Ascending aorta (tissue), 2 donors: ENCODE measurements around the gene ANKRD40. TPM values are rescaled to one million over a fixed set of nuclear protein-coding genes. Genes with fewer than 3 reads are reported as not detected.
A peak's percentile ranks its signal among the peaks of the same experiment; 100 is the strongest.
"Not testable (repeated sequence)": the region's sequence is repeated elsewhere in the genome, so short reads cannot be mapped to it uniquely, and the experiment has no call there.

Experiments
- DNase-seq, 2 donors: peaks; one replicate each; pipeline ENCODE4 v3.0.0-alpha.2; 2019; ENCODE audit warnings: low spot score in 2 of 2
- H3K27ac ChIP-seq, 2 donors: fragments of 200-600 bp; sonication (generic); one replicate each; pipeline ENCODE4 v1.5.1; 2016 to 2017; ENCODE audit warnings: mild to moderate bottlenecking in 1 of 2
- H3K27me3 ChIP-seq: fragments of 200-600 bp; sonication (generic); one replicate; pipeline ENCODE4 v1.5.1; 2017
- H3K36me3 ChIP-seq, 2 donors: fragments of 200-600 bp; sonication (generic); one replicate each; pipeline ENCODE4 v1.5.1; 2016
- H3K4me1 ChIP-seq, 2 donors: fragments of 200-600 bp; sonication (generic); one replicate each; pipeline ENCODE4 v1.5.1; 2016 to 2017; ENCODE audit warnings: mild to moderate bottlenecking in 1 of 2
- H3K4me3 ChIP-seq, 2 donors: fragments of 200-600 bp; sonication (generic); one replicate each; pipeline ENCODE4 v1.5.1; 2016 to 2017; ENCODE audit warnings: mild to moderate bottlenecking in 1 of 2
- H3K9me3 ChIP-seq, 2 donors: fragments of 200-600 bp; sonication (generic); one replicate each; pipeline ENCODE4 v1.5.1; 2016
- intact Hi-C: fragments of 100-400 bp; cut with DNase I; formaldehyde crosslinking; loops from one replicate; pipeline ENCODE4 v1.15.1; 2023
- total RNA-seq: library from RNA; depleted of rRNA; stranded (reverse); fragments of >200 nt; gene quantifications from one replicate; pipeline ENCODE4 v1.1.0, GENCODE V29; 2016
- TF ChIP-seq, protein P1 (sequence below), 3 experiments: fragments of 200-600 bp in 2 of 3; fragments of 450-650 bp in 1 of 3; sonication (generic) in 2 of 3; IDR thresholded peaks; one replicate each; pipeline ENCODE4 v1.5.1; 2016 to 2019; ENCODE audit warnings: antibody characterized with exemption in 3 of 3, mild to moderate bottlenecking in 1 of 3, moderate library complexity in 1 of 3

Gene ANKRD40
- total RNA-seq, 1 donor from 2014 or later = 35.4 TPM

- intact Hi-C loops = loop anchor here (1.0 kb wide), 1 partner anchor 12 kb away; the partner anchor contains the start of gene ANKRD40
- peak; percentile 81 to 96 for DNase-seq
- no peaks in the 10 kb centered on the region for H3K36me3 ChIP-seq
- H3K4me3 ChIP-seq = peak within 1 kb of the TSS; percentile 77 to 95
- H3K4me1 ChIP-seq = peaks cover 15 to 23% of the 10 kb centered on the region in 2 donors
- TF ChIP-seq, protein P1, sequence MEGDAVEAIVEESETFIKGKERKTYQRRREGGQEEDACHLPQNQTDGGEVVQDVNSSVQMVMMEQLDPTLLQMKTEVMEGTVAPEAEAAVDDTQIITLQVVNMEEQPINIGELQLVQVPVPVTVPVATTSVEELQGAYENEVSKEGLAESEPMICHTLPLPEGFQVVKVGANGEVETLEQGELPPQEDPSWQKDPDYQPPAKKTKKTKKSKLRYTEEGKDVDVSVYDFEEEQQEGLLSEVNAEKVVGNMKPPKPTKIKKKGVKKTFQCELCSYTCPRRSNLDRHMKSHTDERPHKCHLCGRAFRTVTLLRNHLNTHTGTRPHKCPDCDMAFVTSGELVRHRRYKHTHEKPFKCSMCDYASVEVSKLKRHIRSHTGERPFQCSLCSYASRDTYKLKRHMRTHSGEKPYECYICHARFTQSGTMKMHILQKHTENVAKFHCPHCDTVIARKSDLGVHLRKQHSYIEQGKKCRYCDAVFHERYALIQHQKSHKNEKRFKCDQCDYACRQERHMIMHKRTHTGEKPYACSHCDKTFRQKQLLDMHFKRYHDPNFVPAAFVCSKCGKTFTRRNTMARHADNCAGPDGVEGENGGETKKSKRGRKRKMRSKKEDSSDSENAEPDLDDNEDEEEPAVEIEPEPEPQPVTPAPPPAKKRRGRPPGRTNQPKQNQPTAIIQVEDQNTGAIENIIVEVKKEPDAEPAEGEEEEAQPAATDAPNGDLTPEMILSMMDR (IDR thresholded peaks at IDR 0.05) = no peak
- peak within 1 kb of the TSS; percentile 91 to 97 for H3K27ac ChIP-seq
- H3K27me3 ChIP-seq = no peaks in the 10 kb centered on the region
- no peaks in the 10 kb centered on the region for H3K9me3 ChIP-seq
Measured at GRCh38 chr17:50719144-50719923, 11.6 kb upstream of the ANKRD40 start, which contains the start of gene LUC7L3. Gene LUC7L3 (plus strand): TSS chr17:50719603. CDS start chr17:50719733, 130 bp downstream.

GRCh38 chr17:50715471-50715870 is 7.8 kb upstream of the ANKRD40 start:
- H3K4me3 ChIP-seq = no peak overlapping the region
- H3K4me1 ChIP-seq = peaks cover 0 to 3% of the 10 kb centered on the region in 2 donors
- H3K27me3 ChIP-seq = no peaks in the 10 kb centered on the region
- intact Hi-C loops = no loop called here
- TF ChIP-seq, protein P1 (IDR thresholded peaks at IDR 0.05) = no peak
- no peak for DNase-seq
- no peaks in the 10 kb centered on the region for H3K9me3 ChIP-seq
- H3K36me3 ChIP-seq = no peaks in the 10 kb centered on the region
- H3K27ac ChIP-seq = no peak overlapping the region

DNA sequence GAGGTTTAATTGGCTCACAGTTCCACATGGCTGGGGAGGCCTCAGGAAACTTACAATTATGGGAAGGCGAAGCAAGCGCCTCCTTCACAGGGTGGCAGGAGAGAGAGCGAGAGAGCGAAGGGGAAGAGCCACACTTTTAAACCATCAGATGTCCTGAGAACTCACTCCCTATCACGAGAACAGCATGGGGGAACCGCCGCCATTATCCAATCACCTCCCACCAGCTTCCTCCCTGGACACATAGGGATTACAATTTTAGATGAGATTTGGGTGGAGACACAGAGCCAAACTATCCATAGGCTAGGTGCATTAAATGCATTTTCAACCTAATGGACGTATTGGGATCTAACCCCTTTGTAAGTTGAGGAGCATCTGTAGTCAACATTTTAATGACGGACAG is 4.9 kb upstream of the ANKRD40 start:
- peaks cover 11 to 16% of the 10 kb centered on the region in 2 donors for H3K4me1 ChIP-seq
- H3K36me3 ChIP-seq = no peaks in the 10 kb centered on the region
- TF ChIP-seq, protein P1 (IDR thresholded peaks at IDR 0.05) = no peak
- no peaks in the 10 kb centered on the region for H3K9me3 ChIP-seq
- no peak overlapping the region for H3K27ac ChIP-seq
- DNase-seq = no peak
- intact Hi-C loops = no loop called here
- no peaks in the 10 kb centered on the region for H3K27me3 ChIP-seq
- H3K4me3 ChIP-seq = no peak overlapping the region

GRCh38 chr17:50710650-50711049 is 2.9 kb upstream of the ANKRD40 start:
- peak overlapping the region in 1 of 2 donors; percentile 91 for H3K27ac ChIP-seq

DNA sequence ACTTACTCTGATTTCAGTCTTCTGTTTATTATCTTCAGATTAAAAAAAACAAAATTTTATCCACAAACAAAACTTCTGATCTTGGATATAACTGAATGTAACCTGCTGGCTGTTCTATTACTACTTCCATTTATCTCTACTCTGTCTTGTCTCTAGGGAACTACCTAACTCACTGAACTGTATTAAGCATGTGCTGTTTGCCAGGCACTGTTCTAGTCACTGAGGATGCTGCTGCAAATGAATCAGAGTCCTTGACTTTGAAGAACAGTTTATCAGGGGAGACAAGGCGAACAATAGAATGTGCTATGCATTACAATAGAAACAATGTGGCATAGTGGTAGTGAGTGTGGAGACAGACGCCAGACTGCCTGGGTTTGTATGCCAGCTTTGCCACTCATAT is 2.3 kb upstream of the ANKRD40 start:
- no peaks in the 10 kb centered on the region for H3K36me3 ChIP-seq
- no peaks in the 10 kb centered on the region for H3K27me3 ChIP-seq
- intact Hi-C loops = no loop called here
- H3K4me3 ChIP-seq = no peak overlapping the region
- H3K9me3 ChIP-seq = no peaks in the 10 kb centered on the region
- no peak for DNase-seq
- peak overlapping the region; percentile 88 to 91 for H3K27ac ChIP-seq
- H3K4me1 ChIP-seq = peaks cover 11 to 28% of the 10 kb centered on the region in 2 donors
- TF ChIP-seq, protein P1 (IDR thresholded peaks at IDR 0.05) = no peak

More at GRCh38 chr17:50710650-50711049, 2.9 kb upstream of the ANKRD40 start:
- H3K36me3 ChIP-seq = no peaks in the 10 kb centered on the region
- intact Hi-C loops = no loop called here
- no peak for DNase-seq
- no peaks in the 10 kb centered on the region for H3K9me3 ChIP-seq
- H3K4me1 ChIP-seq = peaks cover 11 to 28% of the 10 kb centered on the region in 2 donors
- no peak overlapping the region for H3K4me3 ChIP-seq
- no peaks in the 10 kb centered on the region for H3K27me3 ChIP-seq
- TF ChIP-seq, protein P1 (IDR thresholded peaks at IDR 0.05) = no peak

DNA sequence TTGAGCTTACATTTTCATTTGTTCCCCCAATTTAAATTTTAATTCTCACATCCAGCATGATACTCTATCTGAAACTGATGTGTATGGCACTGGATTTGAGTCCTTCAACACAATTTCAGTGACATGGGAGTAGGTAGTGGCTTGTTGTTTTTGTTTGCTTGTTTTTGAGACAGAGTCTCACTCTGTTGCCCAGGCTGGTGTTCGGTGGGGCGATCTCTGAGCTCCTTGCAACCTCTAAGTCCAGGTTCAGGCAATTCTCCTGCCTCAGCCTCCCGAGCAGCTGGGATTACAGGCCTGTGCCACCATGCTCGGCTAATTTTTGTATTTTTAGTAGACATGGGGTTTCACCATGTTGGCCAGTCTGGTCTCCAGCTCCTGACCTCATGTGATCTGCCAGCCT is 1.3 kb upstream of the ANKRD40 start:
- Histone ChIP-seq H3K4me3 (peak overlapping the region; percentile 69 to 74), H3K4me1 (peaks cover 11 to 28% of the 10 kb centered on the region in 2 donors), H3K27ac (peak overlapping the region; percentile 88 to 91)
- not testable (repeated sequence) for H3K9me3 ChIP-seq, H3K27me3 ChIP-seq, DNase-seq, H3K36me3 ChIP-seq
- intact Hi-C loops = loop anchor here (1.0 kb wide), 1 partner anchor 21 kb away; no protein-coding TSS in a partner anchor
